IMR-90 (cell line): ENCODE data around the gene SLC37A1. TPM values are rescaled to one million over a fixed set of nuclear protein-coding genes. Genes with fewer than 3 reads are reported as not detected.

Experiments
- ATAC-seq: fragments of 200-7000 bp; cut with Tn5 transposase; 2 replicates; pipeline ENCODE4 v1.9.1; 2020; ENCODE audit warnings: low read depth, mild to moderate bottlenecking, moderate library complexity
- BruUV-seq: library from RNA; stranded (reverse); fragments of 400-500 nt; replicated peaks from 2 replicates; lab custom pipeline; 2021; lab: Mats Ljungman, UMichigan
- CTCF ChIA-PET: fragments of 300-600 bp; formaldehyde crosslinking; extraction: SDS; loops from one replicate; lab custom pipeline; 2021; ENCODE audit warnings: antibody characterized with exemption; lab: Yijun Ruan, JAX
- POLR2A ChIA-PET: fragments of 300-600 bp; sonication (Branson Sonifier 250); formaldehyde crosslinking; loops from one replicate; lab custom pipeline; 2022; ENCODE audit warnings: antibody characterized with exemption; ENCODE audit not compliant: unreplicated experiment; lab: Charles Lee
- DNase-seq: peaks from one replicate; pipeline ENCODE4 v3.0.0; 2013
- H2AFZ ChIP-seq: replicated peaks from 2 replicates; pipeline ENCODE3; 2013; ENCODE audit warnings: low read length, mild to moderate bottlenecking; ENCODE audit not compliant: poor library complexity
- H2AK5ac ChIP-seq: 2 replicates; pipeline ENCODE4 v1.6.1; 2013; ENCODE audit warnings: low read depth, low read length, inconsistent platforms
- H2AK9ac ChIP-seq: replicated peaks from 2 replicates; pipeline ENCODE3; 2013; ENCODE audit warnings: mild to moderate bottlenecking, low read depth, low read length, moderate library complexity; ENCODE audit not compliant: poor library complexity
- H2BK120ac ChIP-seq: 2 replicates; pipeline ENCODE4 v1.6.1; 2013; ENCODE audit warnings: low read depth, low read length, inconsistent platforms
- H2BK15ac ChIP-seq: 3 replicates; pipeline ENCODE4 v1.6.1; 2013; ENCODE audit warnings: low read depth, low read length, inconsistent platforms
- H2BK20ac ChIP-seq: 2 replicates; pipeline ENCODE4 v1.6.1; 2013; ENCODE audit warnings: low read depth, mild to moderate bottlenecking, inconsistent platforms, low read length, moderate library complexity
- H2BK5ac ChIP-seq: 2 replicates; pipeline ENCODE4 v1.6.1; 2013; ENCODE audit warnings: mild to moderate bottlenecking, low read depth, low read length, inconsistent platforms; ENCODE audit not compliant: poor library complexity, severe bottlenecking
- H3K14ac ChIP-seq: replicated peaks from 2 replicates; pipeline ENCODE4 v1.6.1; 2013; ENCODE audit warnings: low read depth, low read length, inconsistent platforms
- H3K18ac ChIP-seq: 2 replicates; pipeline ENCODE4 v1.6.1; 2013; ENCODE audit warnings: low read depth, low read length, control low read depth
- H3K23ac ChIP-seq: 2 replicates; pipeline ENCODE4 v1.6.1; 2013; ENCODE audit warnings: low read depth, low read length, inconsistent platforms
- H3K27ac ChIP-seq: 2 replicates; pipeline ENCODE4 v1.5.1; 2013; ENCODE audit warnings: mild to moderate bottlenecking, control low read depth, low read length; ENCODE audit not compliant: insufficient read depth
- H3K27me3 ChIP-seq: 2 replicates; pipeline ENCODE4 v1.6.1; 2013; ENCODE audit warnings: low read length; ENCODE audit not compliant: control insufficient read depth, insufficient read depth
- H3K36me3 ChIP-seq: 2 replicates; pipeline ENCODE4 v1.6.1; 2013; ENCODE audit warnings: low read length, mixed read lengths; ENCODE audit not compliant: control insufficient read depth, insufficient read depth
- H3K4ac ChIP-seq: 2 replicates; pipeline ENCODE4 v1.6.1; 2013; ENCODE audit warnings: low read depth, low read length, inconsistent platforms
- H3K4me1 ChIP-seq: 2 replicates; pipeline ENCODE4 v1.6.1; 2013; ENCODE audit warnings: low read length, mixed read lengths; ENCODE audit not compliant: control insufficient read depth, insufficient read depth
- H3K4me2 ChIP-seq: 2 replicates; pipeline ENCODE4 v1.6.1; 2013; ENCODE audit warnings: low read depth, mild to moderate bottlenecking, control low read depth, low read length, moderate library complexity
- H3K4me3 ChIP-seq: 2 replicates; pipeline ENCODE4 v1.5.1; 2013; ENCODE audit warnings: low read depth, mild to moderate bottlenecking, control low read depth, low read length, moderate library complexity; ENCODE audit not compliant: insufficient read depth
- H3K56ac ChIP-seq: 2 replicates; pipeline ENCODE4 v1.6.1; 2013; ENCODE audit warnings: low read length, inconsistent platforms; ENCODE audit not compliant: insufficient read depth; ENCODE audit errors: extremely low read depth
- H3K79me1 ChIP-seq, 2 experiments: 2 replicates each; pipeline ENCODE4 v1.6.1; 2013; ENCODE audit warnings: low read length in 2 of 2, inconsistent platforms in 1 of 2, low read depth in 1 of 2
- H3K9ac ChIP-seq: 2 replicates; pipeline ENCODE4 v1.6.1; 2013; ENCODE audit warnings: low read depth, low read length, control low read depth
- H3K9me1 ChIP-seq: 2 replicates; pipeline ENCODE4 v1.6.1; 2013; ENCODE audit warnings: low read length, inconsistent platforms; ENCODE audit not compliant: insufficient read depth
- H3K9me3 ChIP-seq: 2 replicates; pipeline ENCODE4 v1.6.1; 2013; ENCODE audit warnings: low read length; ENCODE audit not compliant: control insufficient read depth, insufficient read depth
- H4K20me1 ChIP-seq: 2 replicates; pipeline ENCODE4 v1.6.1; 2013; ENCODE audit warnings: low read length, inconsistent platforms; ENCODE audit not compliant: insufficient read depth
- H4K5ac ChIP-seq: 2 replicates; pipeline ENCODE4 v1.6.1; 2013; ENCODE audit warnings: mild to moderate bottlenecking, low read depth, low read length, control low read depth
- H4K8ac ChIP-seq, 2 experiments: 2 replicates each; pipeline ENCODE4 v1.6.1; 2013; ENCODE audit warnings: low read depth in 2 of 2, low read length in 2 of 2, control low read depth in 1 of 2, inconsistent platforms in 1 of 2
- H4K91ac ChIP-seq: 2 replicates; pipeline ENCODE4 v1.6.1; 2013; ENCODE audit warnings: low read depth, low read length, inconsistent platforms; ENCODE audit not compliant: insufficient read depth
- BHLHE40 ChIP-seq: fragments of 150-350 bp; IDR thresholded peaks from 2 replicates; pipeline ENCODE4 v1.6.1; 2016; ENCODE audit warnings: mild to moderate bottlenecking, low read depth, low read length
- CEBPB ChIP-seq: IDR thresholded peaks from 2 replicates; pipeline ENCODE4 v1.6.1; 2012; ENCODE audit warnings: low read depth, low read length, improper control_type of control experiment
- CHD1 ChIP-seq: IDR thresholded peaks from 2 replicates; pipeline ENCODE4 v1.6.1; 2012; ENCODE audit warnings: low read depth, low read length, improper control_type of control experiment
- FOS ChIP-seq: fragments of 150-350 bp; IDR thresholded peaks from 2 replicates; pipeline ENCODE4 v1.6.1; 2016; ENCODE audit warnings: low read depth, low read length
- MAFK ChIP-seq: IDR thresholded peaks from 2 replicates; pipeline ENCODE4 v1.6.1; 2012; ENCODE audit warnings: low read depth, low read length, improper control_type of control experiment
- MAZ ChIP-seq: IDR thresholded peaks from 2 replicates; pipeline ENCODE4 v1.6.1; 2012; ENCODE audit warnings: low read depth, mild to moderate bottlenecking, low read length, improper control_type of control experiment, moderate library complexity, borderline replicate concordance
- MXI1 ChIP-seq: IDR thresholded peaks from 2 replicates; pipeline ENCODE4 v1.6.1; 2012; ENCODE audit warnings: low read depth, mild to moderate bottlenecking, low read length, moderate library complexity, borderline replicate concordance
- NFE2L2 ChIP-seq: fragments of 150-350 bp; IDR thresholded peaks from 2 replicates; pipeline ENCODE4 v1.6.1; 2016; ENCODE audit warnings: low read depth, mild to moderate bottlenecking, low read length
- POLR2A ChIP-seq: IDR thresholded peaks from 2 replicates; pipeline ENCODE4 v1.6.1; 2012; ENCODE audit warnings: mild to moderate bottlenecking, low read depth, low read length
- SMC3 ChIP-seq: fragments of 150-350 bp; IDR thresholded peaks from 2 replicates; pipeline ENCODE4 v1.6.1; 2016; ENCODE audit warnings: low read depth, mild to moderate bottlenecking, antibody characterized with exemption, low read length, moderate library complexity
- WGBS, 2 experiments: methylation state at CpG; one replicate each; pipeline versions ENCODE4 v1.1.5 to v1.1.7; 2013; ENCODE audit warnings: missing lambda C conversion rate in 2 of 2; ENCODE audit not compliant: insufficient read length in 1 of 2; ENCODE audit errors: extremely low coverage in 2 of 2; 5-methylcytosine and 5-hydroxymethylcytosine counted together
- dilution Hi-C: fragments of 300-500 bp; cut with HindIII; formaldehyde crosslinking; loops from one replicate; pipeline ENCODE4 v1.14.3; 2018; ENCODE audit warnings: low sequenced_read_pairs; ENCODE audit not compliant: unreplicated experiment
- in situ Hi-C: fragments of 300-500 bp; cut with MboI; formaldehyde crosslinking; loops from 3 replicates; pipeline ENCODE4 v1.14.3; 2019; ENCODE audit warnings: low sequenced_read_pairs, inconsistent platforms, mixed read lengths
- intact Hi-C: fragments of 100-400 bp; cut with micrococcal nuclease; formaldehyde crosslinking; loops from 2 replicates; pipeline ENCODE4 v1.10.0; 2022
- polyA plus RNA-seq, 3 experiments: library from polyadenylated mRNA; depleted of rRNA; stranded (reverse); fragments of >200 nt; gene quantifications; 2 replicates each; pipeline ENCODE4 v1.2.3, GENCODE V29; 2012; ENCODE audit warnings: low replicate concordance in 1 of 3
- total RNA-seq: library from RNA; depleted of rRNA; stranded (reverse); fragments of >200 nt; gene quantifications from 2 replicates; pipeline ENCODE4 v1.2.3, GENCODE V29; 2012
- TF ChIP-seq, protein P1 (sequence below): fragments of 150-350 bp; IDR thresholded peaks from 2 replicates; pipeline ENCODE4 v1.6.1; 2016; ENCODE audit warnings: low read depth, mild to moderate bottlenecking, low read length, moderate library complexity, borderline replicate concordance

The SLC37A1 gene
- total and polyA plus RNA-seq, 2 of the 4 experiments (the other 2 are of a cell fraction), result 0.36 to 0.48 TPM

DNA sequence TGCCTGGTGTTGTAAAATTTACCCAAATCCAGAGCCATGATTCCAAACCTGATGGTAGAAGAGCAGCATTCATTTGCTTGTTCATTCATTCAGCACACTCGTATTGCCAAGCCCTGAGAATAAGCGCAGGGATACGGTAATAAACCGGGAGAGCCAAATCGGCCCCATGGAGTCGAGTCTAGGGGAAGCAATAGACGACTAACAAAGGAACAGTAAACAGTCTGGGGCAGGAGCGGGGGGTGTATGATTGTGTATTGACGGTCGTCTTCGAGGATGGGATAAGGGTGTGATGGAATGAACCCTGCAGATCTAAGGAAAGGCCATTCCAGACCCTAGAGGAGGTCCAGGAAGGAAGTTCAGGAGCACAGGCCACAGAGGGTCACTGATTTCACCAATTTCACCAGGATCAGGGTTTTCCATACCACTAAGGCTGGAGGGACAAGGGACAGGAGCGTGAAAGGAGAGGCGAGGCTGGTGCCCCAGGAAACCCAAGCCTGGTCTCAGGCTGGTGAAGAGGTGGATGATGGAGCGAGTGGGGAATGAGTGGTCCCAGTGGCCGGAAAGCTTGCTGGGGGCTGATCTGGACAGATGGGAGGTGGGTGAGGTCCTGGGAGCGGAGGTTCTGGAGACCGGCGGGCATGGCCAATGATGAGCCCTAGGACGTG, 78.6 kb downstream of the SLC37A1 start:
- dilution Hi-C loops (no loop called here), intact Hi-C loops (loop anchor here (2.0 kb wide), 1 partner anchor 227 kb away; no protein-coding TSS in a partner anchor), in situ Hi-C loops (no loop called here)
- H2BK5ac ChIP-seq, result no peak overlapping the region
- H3K14ac ChIP-seq, result no peak overlapping the region
- H4K5ac ChIP-seq, result no peak overlapping the region
- H2BK20ac ChIP-seq, result no peak overlapping the region
- no peak overlapping the region for H4K8ac ChIP-seq
- CTCF ChIA-PET, result interaction anchor here (1.9 kb wide), 1 partner anchor 226 kb away, joined by 17 read pairs; no protein-coding TSS in a partner anchor
- H3K79me1 ChIP-seq, result no peaks in the 10 kb centered on the region
- H3K9ac ChIP-seq, result no peak overlapping the region
- DNase-seq (no peak), ATAC-seq (no peak)
- H3K4me3 ChIP-seq, result no peak overlapping the region
- H3K36me3 ChIP-seq, result no peaks in the 10 kb centered on the region
- 77% methylated on average over 6 of the region's 19 CpGs; no CpG with 5 or more reads in 1 of the 2 experiments for WGBS, 2 experiments
- H2BK120ac ChIP-seq, result no peak overlapping the region
- H3K56ac ChIP-seq, result no peak overlapping the region
- H3K27me3 ChIP-seq, result peaks cover 9% of the 10 kb centered on the region; the same call in 1 of the 2 replicates
- no peak overlapping the region for H2BK15ac ChIP-seq
- H3K4me1 ChIP-seq, result no peaks in the 10 kb centered on the region
- no peaks in the 10 kb centered on the region for H4K20me1 ChIP-seq
- POLR2A ChIA-PET, result no interaction called here
- H3K18ac ChIP-seq, result no peak overlapping the region
- TF ChIP-seq MAZ (no peak), MAFK (no peak), CEBPB (no peak), CHD1 (no peak), FOS (no peak), POLR2A (no peak), MXI1 (no peak), BHLHE40 (no peak), NFE2L2 (no peak), SMC3 (no peak)
- TF ChIP-seq, protein P1, sequence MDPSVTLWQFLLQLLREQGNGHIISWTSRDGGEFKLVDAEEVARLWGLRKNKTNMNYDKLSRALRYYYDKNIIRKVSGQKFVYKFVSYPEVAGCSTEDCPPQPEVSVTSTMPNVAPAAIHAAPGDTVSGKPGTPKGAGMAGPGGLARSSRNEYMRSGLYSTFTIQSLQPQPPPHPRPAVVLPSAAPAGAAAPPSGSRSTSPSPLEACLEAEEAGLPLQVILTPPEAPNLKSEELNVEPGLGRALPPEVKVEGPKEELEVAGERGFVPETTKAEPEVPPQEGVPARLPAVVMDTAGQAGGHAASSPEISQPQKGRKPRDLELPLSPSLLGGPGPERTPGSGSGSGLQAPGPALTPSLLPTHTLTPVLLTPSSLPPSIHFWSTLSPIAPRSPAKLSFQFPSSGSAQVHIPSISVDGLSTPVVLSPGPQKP, result no peak
- H2AFZ ChIP-seq, result no peak overlapping the region
- H3K4ac ChIP-seq, result no peak overlapping the region
- H2AK9ac ChIP-seq, result no peak overlapping the region
- no TSS peak for BruUV-seq
- no peaks in the 10 kb centered on the region for H3K9me3 ChIP-seq
- no peak overlapping the region for H3K27ac ChIP-seq
- no peak overlapping the region for H3K23ac ChIP-seq
- no peaks in the 10 kb centered on the region for H3K9me1 ChIP-seq
- no peak overlapping the region for H4K91ac ChIP-seq
- no peak overlapping the region for H3K4me2 ChIP-seq
- H2AK5ac ChIP-seq, result no peak overlapping the region
